ENCODE results near the gene MRTFA.

The MRTFA gene

GRCh38 chr22:40583053-40583741 is 53.3 kb downstream of the MRTFA start:
- H3K27ac ChIP-seq, result no peak overlapping the region
- no peak for TF ChIP-seq CTCF (IDR thresholded peaks at IDR 0.05)
- TF ChIP-seq ZFX (IDR thresholded peaks at IDR 0.05; ENCODE audit: borderline replicate concordance), result no peak

DNA sequence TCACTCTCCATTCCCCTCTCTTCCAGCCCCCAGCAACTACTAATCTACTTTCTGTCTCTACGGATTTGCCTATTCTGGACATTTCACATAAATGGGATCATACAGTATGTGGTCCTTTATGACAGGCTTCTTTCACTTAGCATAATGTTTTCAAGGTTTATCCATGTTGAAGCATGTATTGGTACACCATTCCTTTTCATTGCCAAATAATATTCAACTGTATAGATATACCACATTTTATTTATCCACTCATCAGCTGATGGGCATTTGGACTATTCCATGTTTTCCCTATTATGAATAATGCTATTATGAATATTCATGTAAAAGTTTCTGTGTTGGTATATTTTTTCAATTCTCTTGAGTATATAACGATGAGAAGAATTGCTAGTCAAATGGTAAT is 54.5 kb downstream of the MRTFA start:
- no peak overlapping the region for H3K27ac ChIP-seq
- TF ChIP-seq CTCF (IDR thresholded peaks at IDR 0.05) (no peak), ZFX (IDR thresholded peaks at IDR 0.05; ENCODE audit: borderline replicate concordance) (no peak)

DNA sequence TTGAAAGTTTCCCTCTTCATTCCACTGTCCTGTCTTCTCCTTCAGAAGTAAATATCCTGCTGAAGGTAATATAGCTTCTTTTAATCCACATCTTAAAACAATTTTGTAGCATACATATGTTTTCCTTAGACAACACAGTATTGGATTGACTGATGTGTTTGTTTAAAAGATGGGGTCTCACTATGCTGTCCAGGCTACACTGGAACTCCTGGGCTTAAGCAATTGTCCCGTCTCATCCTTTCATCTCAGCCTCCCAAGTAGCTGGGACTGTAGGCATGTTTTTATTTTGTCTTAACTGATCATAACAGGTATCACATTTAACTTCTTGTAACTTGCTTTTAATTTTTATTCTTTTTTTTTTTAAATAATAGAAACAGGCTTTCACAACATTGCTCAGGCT is 55.9 kb downstream of the MRTFA start:
- no peak for TF ChIP-seq CTCF (IDR thresholded peaks at IDR 0.05)
- no peak for TF ChIP-seq ZFX (IDR thresholded peaks at IDR 0.05; ENCODE audit: borderline replicate concordance)
- no peak overlapping the region for H3K27ac ChIP-seq

DNA sequence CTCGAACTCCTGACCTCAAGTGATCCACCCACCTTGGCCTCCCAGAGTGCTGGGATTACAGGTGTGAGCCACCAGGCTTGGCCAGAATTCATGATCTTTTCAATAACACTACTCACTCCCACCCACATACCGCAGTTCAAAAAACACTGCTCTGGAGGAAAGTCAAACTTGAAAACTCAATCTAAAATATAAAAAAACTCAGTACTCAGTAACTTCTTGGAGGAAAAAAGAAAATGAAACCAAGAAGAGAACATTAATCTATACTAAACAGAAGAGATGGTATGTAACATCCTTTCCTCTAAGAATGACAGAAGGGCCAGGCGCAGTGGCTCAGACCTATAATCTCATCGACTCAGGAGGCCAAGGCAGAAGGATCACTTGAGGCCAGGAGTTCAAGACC is 58.3 kb downstream of the MRTFA start:
- H3K27ac ChIP-seq, result no peak overlapping the region
- no peak for TF ChIP-seq CTCF (IDR thresholded peaks at IDR 0.05)
- TF ChIP-seq ZFX (IDR thresholded peaks at IDR 0.05; ENCODE audit: borderline replicate concordance), result no peak

GRCh38 chr22:40572976-40573375 is 63.5 kb downstream of the MRTFA start:
- TF ChIP-seq CTCF (IDR thresholded peaks at IDR 0.05), result no peak
- no peak for TF ChIP-seq ZFX (IDR thresholded peaks at IDR 0.05; ENCODE audit: borderline replicate concordance)

DNA sequence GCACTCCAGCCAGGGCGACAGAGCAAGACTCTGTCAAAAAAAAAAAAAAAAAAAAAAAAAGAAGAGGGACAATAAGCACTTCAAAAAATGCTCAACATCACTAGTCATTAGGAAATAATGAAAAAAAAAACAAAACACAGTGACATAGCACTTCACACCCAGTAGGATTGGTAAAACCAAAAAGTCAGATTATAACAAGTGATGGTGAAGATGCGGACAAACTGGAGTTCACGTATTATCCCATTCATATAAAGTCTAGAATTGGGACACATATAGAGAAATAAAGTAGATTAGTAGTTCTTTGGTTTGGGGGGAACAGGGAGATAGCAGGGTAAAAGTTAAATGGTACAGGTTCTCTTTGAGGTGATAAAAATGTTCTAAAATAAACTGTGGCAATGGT is 64.6 kb downstream of the MRTFA start:
- TF ChIP-seq CTCF (IDR thresholded peaks at IDR 0.05), result no peak
- no peak for TF ChIP-seq ZFX (IDR thresholded peaks at IDR 0.05; ENCODE audit: borderline replicate concordance)
- H3K27ac ChIP-seq, result no peak overlapping the region

More at GRCh38 chr22:40572976-40573375, 63.5 kb downstream of the MRTFA start:
- H3K27ac ChIP-seq, result no peak overlapping the region

- H3K27ac ChIP-seq, result no peak overlapping the region
- no peak for TF ChIP-seq CTCF (IDR thresholded peaks at IDR 0.05)
- no peak for TF ChIP-seq ZFX (IDR thresholded peaks at IDR 0.05; ENCODE audit: borderline replicate concordance)
Observed at GRCh38 chr22:40567626-40568328, 68.7 kb downstream of the MRTFA start.

Measured in 22Rv1 (cell line).